GM19395 (cell line): ENCODE measurements around the gene NPFFR1.

Experiments used
- ATAC-seq: cut with Tn5 transposase; IDR thresholded peaks from one replicate; pipeline ENCODE4 v1.9.1; 2021; ENCODE audit warnings: mild to moderate bottlenecking, moderate library complexity; ENCODE audit not compliant: unreplicated experiment

Gene NPFFR1

GRCh38 chr10:70289739-70290138, 5.9 kb upstream of the NPFFR1 start:
- no peak for ATAC-seq

GRCh38 chr10:70286616-70287015, 2.8 kb upstream of the NPFFR1 start:
- no peak for ATAC-seq

GRCh38 chr10:70285476-70285831, 1.6 kb upstream of the NPFFR1 start:
- ATAC-seq = no peak

- no peak for ATAC-seq
These were observed 1.0 kb upstream of the NPFFR1 start for GRCh38 chr10:70284542-70285475.

- no peak for ATAC-seq
These were observed 746 bp downstream of the NPFFR1 start for GRCh38 chr10:70283071-70283444.

GRCh38 chr10:70281609-70282008, 2.2 kb downstream of the NPFFR1 start:
- ATAC-seq = no peak

- ATAC-seq = no peak
These were observed 3.7 kb downstream of the NPFFR1 start for GRCh38 chr10:70280099-70280498.

GRCh38 chr10:70277396-70278030, 6.3 kb downstream of the NPFFR1 start:
- no peak for ATAC-seq

GRCh38 chr10:70274643-70275042, 9.2 kb downstream of the NPFFR1 start:
- no peak for ATAC-seq

GRCh38 chr10:70272925-70273316, 10.9 kb downstream of the NPFFR1 start:
- ATAC-seq = peak; percentile 58

- no peak for ATAC-seq
These were observed 11.5 kb downstream of the NPFFR1 start for GRCh38 chr10:70271996-70272924.

- no peak for ATAC-seq
These were observed 12.9 kb downstream of the NPFFR1 start for GRCh38 chr10:70270952-70271351.

GRCh38 chr10:70269741-70270140, 14.1 kb downstream of the NPFFR1 start:
- no peak for ATAC-seq

- ATAC-seq = no peak
These were observed 15.4 kb downstream of the NPFFR1 start for GRCh38 chr10:70268376-70268775.

GRCh38 chr10:70267161-70267933, 16.5 kb downstream of the NPFFR1 start:
- no peak for ATAC-seq

- ATAC-seq = no peak
These were observed 17.1 kb downstream of the NPFFR1 start for GRCh38 chr10:70266701-70267100.

- no peak for ATAC-seq
These were observed 17.7 kb downstream of the NPFFR1 start for GRCh38 chr10:70266056-70266455.

GRCh38 chr10:70265032-70265689, 18.6 kb downstream of the NPFFR1 start:
- ATAC-seq = no peak

- no peak for ATAC-seq
These were observed 23.1 kb downstream of the NPFFR1 start for GRCh38 chr10:70260734-70261133.

- no peak for ATAC-seq
These were observed 23.5 kb downstream of the NPFFR1 start for GRCh38 chr10:70260259-70260658.
